Large intestine (tissue), 3 donors: ENCODE results near the gene FREM2. TPM values are rescaled to one million over a fixed set of nuclear protein-coding genes. Genes with fewer than 3 reads are reported as not detected.

Experiments used
- DNase-seq, 2 donors: peaks; one replicate each; pipeline versions ENCODE4 v3.0.0 to v3.0.0-alpha.2; 2013
- H3K27ac ChIP-seq: one replicate; pipeline ENCODE4 v1.5.1; 2013; ENCODE audit warnings: low read length
- H3K27me3 ChIP-seq: 2 replicates; pipeline ENCODE4 v1.6.1; 2013; ENCODE audit warnings: low read length; ENCODE audit not compliant: control insufficient read depth, insufficient read depth
- H3K36me3 ChIP-seq: 2 replicates; pipeline ENCODE4 v1.6.1; 2013; ENCODE audit warnings: low read length; ENCODE audit not compliant: control insufficient read depth, insufficient read depth
- H3K4me1 ChIP-seq: one replicate; pipeline ENCODE4 v1.6.1; 2013; ENCODE audit warnings: low read length; ENCODE audit not compliant: control insufficient read depth, insufficient read depth
- H3K4me3 ChIP-seq: one replicate; pipeline ENCODE4 v1.5.1; 2013; ENCODE audit warnings: low read length
- H3K9me3 ChIP-seq: one replicate; pipeline ENCODE4 v1.6.1; 2013; ENCODE audit warnings: mild to moderate bottlenecking, low read depth, low read length, moderate library complexity; ENCODE audit not compliant: control insufficient read depth
- WGBS: methylation state at CpG from one replicate; pipeline ENCODE4 v1.1.5; 2013; ENCODE audit warnings: low lambda C conversion rate; ENCODE audit not compliant: insufficient coverage; 5-methylcytosine and 5-hydroxymethylcytosine counted together
- polyA plus RNA-seq: library from polyadenylated mRNA; unstranded; fragments of 120-200 nt; gene quantifications from one replicate; pipeline ENCODE4 v1.2.1, GENCODE V29; 2013

The FREM2 gene
- polyA plus RNA-seq, 1 donor, result 6.2 TPM

GRCh38 chr13:38784036-38784880, 97.4 kb downstream of the FREM2 start:
- no peaks in the 10 kb centered on the region for H3K4me1 ChIP-seq
- no peaks in the 10 kb centered on the region for H3K36me3 ChIP-seq
- no peaks in the 10 kb centered on the region for H3K27me3 ChIP-seq
- DNase-seq, result peak in 1 of 2 donors; percentile 35
- peak overlapping the region; percentile 8 for H3K4me3 ChIP-seq
- no peak overlapping the region for H3K27ac ChIP-seq
- WGBS, result 33% methylated on average over 1 of the region's 15 CpGs
- H3K9me3 ChIP-seq, result no peaks in the 10 kb centered on the region

GRCh38 chr13:38785042-38785441, 98.2 kb downstream of the FREM2 start:
- Histone ChIP-seq H3K4me3 (peak overlapping the region; percentile 8), H3K4me1 (no peaks in the 10 kb centered on the region), H3K36me3 (no peaks in the 10 kb centered on the region), H3K9me3 (no peaks in the 10 kb centered on the region), H3K27me3 (no peaks in the 10 kb centered on the region), H3K27ac (no peak overlapping the region)
- 42% methylated on average over 2 of the region's 2 CpGs for WGBS
- peak in 1 of 2 donors; percentile 28 for DNase-seq

GRCh38 chr13:38785490-38785889, 98.6 kb downstream of the FREM2 start:
- H3K4me3 ChIP-seq, result no peak overlapping the region

GRCh38 chr13:38787550-38787949, 100.7 kb downstream of the FREM2 start:
- H3K4me1 ChIP-seq, result no peaks in the 10 kb centered on the region
- 91% methylated on average over 1 of the region's 1 CpG for whole genome bisulfite sequencing
- H3K27me3 ChIP-seq, result no peaks in the 10 kb centered on the region
- no peak overlapping the region for H3K4me3 ChIP-seq
- no peak overlapping the region for H3K27ac ChIP-seq
- DNase-seq, result no peak
- H3K36me3 ChIP-seq, result no peaks in the 10 kb centered on the region
- no peaks in the 10 kb centered on the region for H3K9me3 ChIP-seq

More at GRCh38 chr13:38785490-38785889, 98.6 kb downstream of the FREM2 start:
- WGBS, result no CpG with 5 or more reads among the region's 1 CpG
- Histone ChIP-seq H3K4me1 (no peaks in the 10 kb centered on the region), H3K27me3 (no peaks in the 10 kb centered on the region), H3K27ac (no peak overlapping the region), H3K36me3 (no peaks in the 10 kb centered on the region), H3K9me3 (no peaks in the 10 kb centered on the region)
- no peak for DNase-seq

GRCh38 chr13:38796890-38797289, 110.0 kb downstream of the FREM2 start:
- 80% methylated on average over 1 of the region's 1 CpG for WGBS
- Histone ChIP-seq H3K4me1 (no peaks in the 10 kb centered on the region), H3K27me3 (no peaks in the 10 kb centered on the region), H3K4me3 (no peak overlapping the region), H3K36me3 (no peaks in the 10 kb centered on the region), H3K27ac (no peak overlapping the region), H3K9me3 (no peaks in the 10 kb centered on the region)
- no peak for DNase-seq

- no peaks in the 10 kb centered on the region for H3K36me3 ChIP-seq
- no peaks in the 10 kb centered on the region for H3K27me3 ChIP-seq
- H3K4me1 ChIP-seq, result no peaks in the 10 kb centered on the region
- H3K4me3 ChIP-seq, result no peak overlapping the region
- WGBS, result 100% methylated on average over 1 of the region's 2 CpGs
- no peak overlapping the region for H3K27ac ChIP-seq
- DNase-seq, result no peak
- no peaks in the 10 kb centered on the region for H3K9me3 ChIP-seq
Observed at GRCh38 chr13:38803531-38803930, 116.7 kb downstream of the FREM2 start.

- Histone ChIP-seq H3K36me3 (no peaks in the 10 kb centered on the region), H3K4me1 (no peaks in the 10 kb centered on the region), H3K27me3 (no peaks in the 10 kb centered on the region), H3K4me3 (no peak overlapping the region), H3K27ac (no peak overlapping the region), H3K9me3 (no peaks in the 10 kb centered on the region)
- DNase-seq, result no peak
- WGBS, result no CpG with 5 or more reads among the region's 2 CpGs
Observed at GRCh38 chr13:38804061-38804460, 117.2 kb downstream of the FREM2 start.

GRCh38 chr13:38804536-38804935, 117.7 kb downstream of the FREM2 start:
- Histone ChIP-seq H3K36me3 (no peaks in the 10 kb centered on the region), H3K9me3 (no peaks in the 10 kb centered on the region), H3K4me3 (no peak overlapping the region), H3K4me1 (no peaks in the 10 kb centered on the region), H3K27ac (no peak overlapping the region), H3K27me3 (no peaks in the 10 kb centered on the region)
- 67% methylated on average over 1 of the region's 1 CpG for WGBS
- DNase-seq, result no peak

- Histone ChIP-seq H3K27ac (no peak overlapping the region), H3K4me3 (no peak overlapping the region), H3K4me1 (no peaks in the 10 kb centered on the region), H3K27me3 (no peaks in the 10 kb centered on the region), H3K36me3 (no peaks in the 10 kb centered on the region), H3K9me3 (peaks cover 8% of the 10 kb centered on the region)
- no peak for DNase-seq
- no CpG with 5 or more reads among the region's 1 CpG for WGBS
Observed at GRCh38 chr13:38814331-38814730, 127.5 kb downstream of the FREM2 start.

GRCh38 chr13:38819053-38819452, 132.2 kb downstream of the FREM2 start:
- no CpG with 5 or more reads among the region's 1 CpG for WGBS
- H3K4me1 ChIP-seq, result no peaks in the 10 kb centered on the region
- H3K27me3 ChIP-seq, result no peaks in the 10 kb centered on the region
- H3K27ac ChIP-seq, result no peak overlapping the region
- no peaks in the 10 kb centered on the region for H3K36me3 ChIP-seq
- H3K4me3 ChIP-seq, result no peak overlapping the region
- H3K9me3 ChIP-seq, result no peaks in the 10 kb centered on the region
- no peak for DNase-seq

- Histone ChIP-seq H3K27ac (no peak overlapping the region), H3K27me3 (no peaks in the 10 kb centered on the region), H3K36me3 (no peaks in the 10 kb centered on the region)
Observed at GRCh38 chr13:38819596-38819995, 132.7 kb downstream of the FREM2 start.

More at GRCh38 chr13:38819596-38819995, 132.7 kb downstream of the FREM2 start:
- no peak for DNase-seq
- no peaks in the 10 kb centered on the region for H3K4me1 ChIP-seq
- no CpG with 5 or more reads among the region's 2 CpGs for WGBS
- H3K4me3 ChIP-seq, result no peak overlapping the region
- H3K9me3 ChIP-seq, result no peaks in the 10 kb centered on the region
